ENCODE results near the gene RNF222.
"Not testable (repeated sequence)": the region's sequence is repeated elsewhere in the genome, so short reads cannot be mapped to it uniquely, and the experiment has no call there.

GRCh38 chr17:8347001-8347400 is 50.6 kb downstream of the RNF222 start:
- not testable (repeated sequence) for TF ChIP-seq CTCF, POLR2A (IDR thresholded peaks at IDR 0.05)

All from uterus (tissue), 2 donors.